GM19467 (cell line): Measurements from ENCODE around the gene ZBTB16.

ENCODE experiments used
- ATAC-seq: cut with Tn5 transposase; IDR thresholded peaks from one replicate; pipeline ENCODE4 v1.9.1; 2021; ENCODE audit warnings: mild to moderate bottlenecking, moderate library complexity; ENCODE audit not compliant: unreplicated experiment

Gene ZBTB16

DNA sequence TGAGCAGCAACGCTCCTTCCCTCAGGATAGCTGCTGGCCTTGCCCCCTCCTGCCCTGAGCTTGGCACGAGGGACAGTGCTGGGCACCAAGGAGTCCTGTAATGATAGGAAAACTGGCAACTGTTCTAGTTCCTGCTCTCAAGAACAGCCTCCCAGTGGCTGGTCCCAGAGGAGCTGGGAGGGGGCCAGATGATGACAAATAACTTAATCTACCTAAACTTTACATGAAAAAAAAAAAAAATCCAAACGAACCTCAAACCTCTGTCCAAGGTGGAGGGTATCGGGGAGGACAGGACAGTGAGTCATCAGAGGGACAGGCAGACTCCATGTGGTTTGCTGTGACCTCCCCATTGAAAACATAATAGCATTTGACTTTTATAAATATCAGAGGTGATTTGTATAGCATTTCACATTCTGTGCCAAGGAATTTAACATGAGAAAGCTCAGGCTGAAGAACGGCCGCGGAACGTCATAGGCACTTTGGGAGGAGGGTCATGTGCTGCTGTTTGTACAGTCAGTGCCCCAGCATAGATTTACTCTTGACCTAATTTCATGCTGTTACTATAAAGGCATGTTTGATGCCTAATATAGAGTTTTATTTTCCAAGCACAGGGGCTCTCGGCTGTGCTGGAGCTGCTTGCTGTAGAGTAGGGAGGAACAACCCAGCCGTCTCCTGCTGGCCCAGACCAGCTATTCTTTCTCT lies 138.4 kb downstream of the ZBTB16 start:
- no peak for ATAC-seq

- ATAC-seq, result no peak
Observed at GRCh38 chr11:114199051-114199450, 139.5 kb downstream of the ZBTB16 start.

GRCh38 chr11:114200351-114201133 lies 141.0 kb downstream of the ZBTB16 start:
- no peak for ATAC-seq

GRCh38 chr11:114201219-114201618 lies 141.7 kb downstream of the ZBTB16 start:
- no peak for ATAC-seq

DNA sequence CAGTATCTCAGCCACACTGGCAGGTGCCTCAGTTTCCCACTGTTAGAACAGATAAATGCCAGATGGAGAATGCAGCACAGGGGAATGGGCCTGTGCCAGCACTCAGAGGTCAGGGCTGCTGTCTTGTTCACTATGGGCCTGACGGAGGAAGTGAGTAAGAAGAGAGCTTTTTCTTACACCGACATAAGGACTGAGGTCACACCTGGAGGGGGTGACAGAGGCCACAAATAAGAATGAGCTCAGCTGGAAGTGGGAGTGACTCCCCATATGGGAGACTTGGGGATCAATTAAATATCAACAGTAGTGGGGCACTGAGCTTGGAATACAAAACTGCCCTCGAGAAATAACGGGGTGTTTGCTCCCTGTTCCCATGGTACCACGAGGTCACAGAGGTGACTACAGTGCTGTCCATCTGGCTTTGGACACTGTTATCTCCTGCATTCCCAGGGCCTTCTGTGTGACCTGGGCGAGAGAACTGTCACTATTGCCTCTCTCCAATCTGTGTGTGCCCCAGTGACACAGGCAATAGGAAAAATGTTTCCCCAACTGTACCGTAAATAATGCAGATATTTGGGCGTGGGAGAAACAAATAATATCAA lies 142.6 kb downstream of the ZBTB16 start:
- no peak for ATAC-seq

DNA sequence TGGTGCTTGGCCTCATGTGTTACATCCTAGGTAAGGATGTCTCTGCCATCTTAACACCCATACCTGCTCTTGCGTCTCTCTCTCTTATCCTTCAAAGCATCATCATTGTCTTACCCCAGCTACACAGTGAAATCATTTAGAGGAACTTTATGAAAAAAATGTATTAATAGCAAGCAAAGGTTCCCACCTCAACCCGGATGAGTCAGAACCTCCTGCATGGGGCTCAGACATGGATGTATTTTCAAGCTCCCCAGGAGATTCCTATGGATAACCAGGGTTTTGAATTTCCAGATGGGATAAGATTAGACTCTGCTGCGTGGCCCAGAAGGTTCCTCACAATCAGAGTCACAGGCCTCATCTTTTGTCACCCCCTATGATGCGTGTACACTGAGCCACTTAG lies 147.6 kb downstream of the ZBTB16 start:
- no peak for ATAC-seq

DNA sequence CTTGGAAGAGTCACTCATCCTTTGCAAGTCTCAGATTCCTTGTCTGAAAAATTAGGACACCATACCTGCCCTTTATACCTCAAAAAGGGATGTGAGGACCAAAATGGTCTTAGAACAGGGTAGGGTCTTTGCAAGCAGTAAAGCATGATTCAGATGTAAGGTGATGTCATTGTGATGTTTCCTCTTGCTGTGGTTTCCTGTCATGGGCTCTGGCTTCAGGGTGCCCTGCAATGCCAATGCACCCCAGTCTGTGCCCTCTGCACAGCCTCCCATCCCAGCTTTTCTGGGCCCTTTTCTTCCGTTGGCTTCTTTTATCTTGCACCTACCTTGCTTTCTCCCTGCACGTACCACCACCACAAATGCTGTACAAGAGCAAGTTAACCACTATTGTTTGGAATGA lies 148.9 kb downstream of the ZBTB16 start:
- ATAC-seq, result no peak

DNA sequence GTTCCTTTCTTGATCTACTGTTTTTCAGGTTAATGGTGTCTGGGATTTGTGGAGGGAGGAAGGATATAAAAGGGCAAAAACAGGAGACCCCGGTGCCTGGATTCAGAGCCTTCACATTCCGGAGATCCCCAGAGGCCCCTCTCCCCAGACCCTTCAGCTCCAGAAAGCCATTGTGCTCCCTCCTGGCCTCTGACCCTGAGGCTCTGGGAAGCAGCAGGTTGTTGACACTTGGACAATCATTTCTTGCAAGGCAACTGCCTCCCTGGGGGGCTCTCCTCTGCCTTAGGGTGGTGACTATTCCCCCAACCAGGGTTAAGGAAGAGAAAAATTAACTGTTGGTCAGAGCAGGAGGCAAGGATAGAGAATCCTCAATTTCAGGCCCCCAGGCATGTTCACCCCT lies 149.8 kb downstream of the ZBTB16 start:
- no peak for ATAC-seq

- no peak for ATAC-seq
Observed at GRCh38 chr11:114209904-114210303, 150.4 kb downstream of the ZBTB16 start.

DNA sequence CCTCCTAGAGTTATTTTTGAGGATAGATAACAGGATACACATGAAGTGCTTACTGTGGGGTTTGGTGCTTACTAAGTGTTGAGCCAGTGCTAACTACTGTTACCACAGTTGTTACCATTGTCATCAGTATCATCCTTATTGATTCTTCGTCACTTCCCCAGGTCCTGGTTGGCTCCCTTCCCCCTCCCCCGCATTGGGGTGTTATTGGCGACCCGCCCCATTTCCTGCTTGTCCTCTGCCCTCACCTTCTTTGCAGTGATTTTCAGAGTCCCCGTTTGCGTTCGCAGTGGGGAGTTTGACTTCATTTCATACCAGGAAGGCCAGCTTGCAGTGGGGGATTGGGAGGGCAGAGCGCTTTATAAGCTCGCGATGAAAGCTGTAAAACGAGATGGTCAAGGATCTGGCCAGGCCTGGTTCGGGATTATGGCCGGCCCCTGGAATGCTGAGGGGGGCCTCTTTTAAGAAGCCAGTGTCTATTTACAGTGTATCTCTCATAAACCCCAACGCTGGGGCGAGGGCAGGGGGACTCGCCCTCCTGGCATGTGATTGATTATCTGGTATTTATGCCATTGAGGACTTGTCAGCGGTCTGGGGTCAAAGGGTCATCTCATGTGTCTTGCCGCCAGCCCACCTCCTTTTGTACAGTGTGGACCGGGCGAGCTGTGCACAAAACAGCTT lies 152.1 kb downstream of the ZBTB16 start:
- no peak for ATAC-seq

DNA sequence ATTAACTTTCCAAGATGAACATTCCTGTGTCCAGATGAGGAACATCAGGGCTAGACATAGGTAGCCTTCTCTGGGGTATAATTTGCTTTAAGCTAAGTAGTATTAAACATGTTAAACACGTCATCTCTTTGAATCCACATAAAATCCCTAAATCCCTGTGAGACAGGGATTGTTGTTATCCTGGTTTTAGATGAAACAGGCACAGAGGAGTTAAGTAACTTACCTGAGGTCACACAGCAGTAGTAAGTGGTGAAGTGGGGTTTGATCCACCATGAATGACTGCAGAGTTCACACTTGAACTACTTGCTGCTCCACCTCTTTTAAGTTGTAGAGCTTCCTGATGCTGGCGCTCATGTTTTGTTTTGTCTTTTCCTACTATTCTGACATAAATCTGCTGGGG lies 154.1 kb downstream of the ZBTB16 start:
- no peak for ATAC-seq

GRCh38 chr11:114215428-114215827 lies 155.9 kb downstream of the ZBTB16 start:
- no peak for ATAC-seq

- no peak for ATAC-seq
Observed at GRCh38 chr11:114215871-114216795, 156.6 kb downstream of the ZBTB16 start.

DNA sequence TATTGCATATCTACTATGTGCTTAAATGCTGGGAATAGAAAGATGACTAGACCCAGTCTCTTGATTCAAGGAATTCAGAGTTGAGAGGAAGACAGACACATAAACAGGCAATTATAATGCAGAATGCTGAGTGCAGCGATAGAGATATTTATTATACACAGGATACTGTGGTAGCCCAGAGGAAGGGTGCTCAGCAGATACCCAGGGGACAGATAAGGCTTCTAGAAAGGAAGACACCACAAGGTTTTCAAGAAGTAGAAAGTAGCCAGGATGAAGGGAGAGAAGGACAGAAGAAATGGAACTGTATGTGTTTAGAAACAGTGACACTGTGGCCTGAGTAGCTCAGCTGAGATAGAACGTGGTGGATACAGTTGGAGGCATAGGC lies 157.3 kb downstream of the ZBTB16 start:
- ATAC-seq, result no peak

- no peak for ATAC-seq
Observed at GRCh38 chr11:114218508-114218907, 159.0 kb downstream of the ZBTB16 start.

DNA sequence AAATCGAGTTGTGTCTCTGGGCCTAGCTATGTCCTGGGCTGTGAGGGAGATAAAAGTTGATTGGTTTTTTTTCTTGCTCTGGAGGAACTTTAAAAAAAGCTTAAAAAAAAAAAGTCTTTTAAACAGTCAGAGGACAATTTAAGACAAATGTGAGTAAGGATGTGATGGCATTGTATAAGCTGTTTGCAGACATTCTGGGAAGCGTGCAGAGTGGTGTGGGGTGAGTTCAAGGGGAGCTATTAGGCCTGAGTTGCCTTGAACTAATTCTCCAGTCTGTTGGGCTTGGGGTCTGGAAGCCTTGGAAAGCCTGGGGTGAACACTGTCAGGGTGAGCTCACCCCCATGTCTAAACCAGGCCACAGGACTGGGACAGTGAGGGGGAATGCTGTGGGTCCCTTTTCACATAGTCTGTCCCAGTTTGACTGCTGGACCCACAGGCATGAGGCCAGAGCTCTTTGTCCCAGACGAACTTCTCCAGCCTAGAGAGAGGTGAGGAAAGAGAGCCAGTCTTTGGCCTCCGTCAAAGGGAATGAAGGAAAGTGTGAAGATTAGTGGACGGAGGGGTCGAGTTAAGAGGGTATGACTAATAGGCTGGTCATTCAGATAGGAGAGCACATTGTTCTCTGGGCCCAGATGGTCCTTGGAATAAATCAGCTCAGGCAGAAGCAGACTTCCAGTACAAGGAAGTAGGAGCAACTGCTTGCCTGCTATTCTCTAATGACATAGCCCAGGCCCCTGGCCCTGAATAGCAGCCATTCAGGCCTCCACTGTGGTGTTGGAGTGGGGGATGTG lies 160.2 kb downstream of the ZBTB16 start:
- no peak for ATAC-seq

DNA sequence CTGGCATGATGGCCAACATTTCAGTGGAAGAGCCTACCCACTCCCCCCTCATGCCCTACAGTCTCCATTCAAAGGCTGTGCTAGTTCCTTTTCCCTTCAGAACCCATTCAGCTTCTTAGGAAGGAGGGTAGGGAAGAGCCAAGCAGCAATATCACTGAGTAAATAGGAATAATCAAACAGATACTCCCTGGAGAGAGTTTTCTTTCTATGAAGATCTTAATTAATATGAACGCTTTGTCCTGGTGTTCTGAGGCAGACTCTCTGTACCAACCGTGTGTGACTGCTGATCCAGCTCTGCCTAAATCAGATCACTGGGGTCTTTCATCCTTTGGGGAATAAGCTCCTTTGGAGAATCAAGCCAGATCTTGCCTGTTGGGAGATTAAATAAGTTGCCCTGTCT lies 161.5 kb downstream of the ZBTB16 start:
- no peak for ATAC-seq

DNA sequence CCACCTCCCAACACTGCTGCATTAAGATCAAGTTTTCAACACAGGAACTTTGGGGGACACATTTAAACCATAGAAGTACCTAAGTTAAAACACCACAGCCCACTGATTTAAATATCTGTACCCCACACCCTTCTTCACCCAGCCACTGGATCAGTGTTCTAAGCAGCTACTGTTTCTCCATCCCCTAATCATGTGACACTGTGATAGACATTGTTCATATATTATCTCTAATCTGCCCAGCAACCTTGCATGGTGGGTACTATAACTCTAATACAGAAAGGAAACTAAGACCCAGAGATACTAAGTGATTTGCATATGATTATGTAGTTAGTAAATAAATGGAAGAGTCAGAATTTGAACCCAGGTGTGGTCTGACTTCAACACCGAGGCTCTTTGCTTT lies 166.2 kb downstream of the ZBTB16 start:
- no peak for ATAC-seq

DNA sequence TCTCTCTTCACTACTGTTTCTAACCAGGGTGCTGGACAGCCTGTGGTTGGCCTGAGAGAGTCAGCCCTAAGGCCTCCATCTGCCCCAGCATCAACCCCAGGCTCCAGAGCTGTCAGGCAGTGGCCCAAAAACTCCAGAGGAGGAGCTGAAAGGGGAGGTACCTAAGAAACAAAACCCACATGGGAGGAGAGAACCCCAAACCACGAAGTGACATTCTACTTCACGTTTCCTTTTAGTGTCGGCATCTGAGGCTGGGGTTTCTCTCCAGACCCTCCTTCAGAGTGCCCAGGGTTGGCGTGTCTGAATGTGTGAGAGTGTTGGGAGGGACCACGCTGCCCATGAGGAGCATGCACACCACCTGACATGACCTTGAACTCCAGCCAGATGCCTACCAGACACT lies 166.8 kb downstream of the ZBTB16 start:
- ATAC-seq, result no peak
